Fibroblast of mammary gland (primary cell): ENCODE data around the gene TMC3.
"Not testable (repeated sequence)": the region's sequence is repeated elsewhere in the genome, so short reads cannot be mapped to it uniquely, and the experiment has no call there.

ENCODE experiments used
- DNase-seq: peaks from one replicate; pipeline ENCODE4 v3.0.0-alpha.2; 2010; ENCODE audit warnings: low read depth
- H3K4me3 ChIP-seq: 2 replicates; pipeline ENCODE4 v1.5.1; 2011; ENCODE audit warnings: low read depth, mild to moderate bottlenecking, low read length, moderate library complexity; ENCODE audit not compliant: control insufficient read depth
- TF ChIP-seq, protein P1 (sequence below): conservative IDR thresholded peaks from 2 replicates; pipeline ENCODE4 v1.5.1; 2011; ENCODE audit warnings: low read depth, low read length, inconsistent platforms; ENCODE audit not compliant: control insufficient read depth, insufficient read depth

TMC3 gene

DNA sequence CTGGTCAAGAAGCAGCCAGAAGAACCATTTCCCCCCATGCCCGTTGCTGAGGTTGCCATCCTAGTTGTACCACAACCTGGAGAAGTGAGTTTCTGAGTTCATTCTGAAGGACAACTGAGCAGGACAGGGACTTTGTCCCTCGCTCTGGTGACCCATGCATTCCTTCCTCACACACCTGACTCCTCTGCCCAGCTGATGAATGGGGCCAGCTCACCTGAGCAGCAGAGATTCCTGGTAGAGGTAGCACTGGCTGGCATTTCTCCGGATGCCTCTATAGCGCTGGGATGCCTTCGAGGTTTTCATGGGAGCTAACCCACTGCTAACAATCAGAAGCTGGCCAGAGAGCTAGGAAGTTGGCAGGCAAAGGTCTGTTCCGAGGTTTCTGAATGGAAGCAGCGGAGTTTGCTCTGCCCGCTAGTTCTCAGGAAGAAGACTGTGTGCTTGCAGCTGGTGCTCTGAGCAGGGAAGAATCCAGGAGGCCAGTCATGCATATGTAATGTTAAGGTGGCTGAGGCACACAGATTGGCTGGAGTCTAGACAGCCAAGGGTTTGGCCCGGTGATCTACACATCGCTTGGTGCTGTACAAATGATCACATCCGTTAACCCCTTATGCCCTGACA, at the start of gene TMC3:
TSS of gene TMC3 (minus strand) at position 439 of the 621 bp plus-strand sequence. CDS start at position 303, 136 bp downstream.
- H3K4me3 ChIP-seq, result no peak within 1 kb of the TSS
- no peak for DNase-seq
- TF ChIP-seq, protein P1, sequence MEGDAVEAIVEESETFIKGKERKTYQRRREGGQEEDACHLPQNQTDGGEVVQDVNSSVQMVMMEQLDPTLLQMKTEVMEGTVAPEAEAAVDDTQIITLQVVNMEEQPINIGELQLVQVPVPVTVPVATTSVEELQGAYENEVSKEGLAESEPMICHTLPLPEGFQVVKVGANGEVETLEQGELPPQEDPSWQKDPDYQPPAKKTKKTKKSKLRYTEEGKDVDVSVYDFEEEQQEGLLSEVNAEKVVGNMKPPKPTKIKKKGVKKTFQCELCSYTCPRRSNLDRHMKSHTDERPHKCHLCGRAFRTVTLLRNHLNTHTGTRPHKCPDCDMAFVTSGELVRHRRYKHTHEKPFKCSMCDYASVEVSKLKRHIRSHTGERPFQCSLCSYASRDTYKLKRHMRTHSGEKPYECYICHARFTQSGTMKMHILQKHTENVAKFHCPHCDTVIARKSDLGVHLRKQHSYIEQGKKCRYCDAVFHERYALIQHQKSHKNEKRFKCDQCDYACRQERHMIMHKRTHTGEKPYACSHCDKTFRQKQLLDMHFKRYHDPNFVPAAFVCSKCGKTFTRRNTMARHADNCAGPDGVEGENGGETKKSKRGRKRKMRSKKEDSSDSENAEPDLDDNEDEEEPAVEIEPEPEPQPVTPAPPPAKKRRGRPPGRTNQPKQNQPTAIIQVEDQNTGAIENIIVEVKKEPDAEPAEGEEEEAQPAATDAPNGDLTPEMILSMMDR, result no peak

DNA sequence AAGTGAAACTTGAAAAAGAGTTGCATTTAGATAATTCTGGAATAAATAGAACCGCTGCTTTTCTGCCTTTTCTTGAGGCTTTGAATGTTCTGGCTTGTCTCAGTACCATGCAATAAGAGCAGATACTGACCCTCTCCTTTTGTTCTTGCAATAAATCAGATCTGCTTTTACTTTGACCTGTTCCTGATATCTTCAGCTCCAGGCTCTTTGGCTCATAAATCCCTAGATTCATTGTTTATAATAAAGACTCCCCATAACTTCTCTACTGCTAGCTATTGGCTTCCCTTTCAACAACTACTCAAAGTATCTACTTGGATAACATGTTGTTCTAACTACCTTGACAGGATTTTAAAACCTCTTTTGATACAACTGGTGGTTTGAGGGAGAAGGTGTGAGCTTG, 47.4 kb upstream of the TMC3 start:
- TF ChIP-seq, protein P1, result no peak
- DNase-seq, result no peak
- H3K4me3 ChIP-seq, result no peak overlapping the region

DNA sequence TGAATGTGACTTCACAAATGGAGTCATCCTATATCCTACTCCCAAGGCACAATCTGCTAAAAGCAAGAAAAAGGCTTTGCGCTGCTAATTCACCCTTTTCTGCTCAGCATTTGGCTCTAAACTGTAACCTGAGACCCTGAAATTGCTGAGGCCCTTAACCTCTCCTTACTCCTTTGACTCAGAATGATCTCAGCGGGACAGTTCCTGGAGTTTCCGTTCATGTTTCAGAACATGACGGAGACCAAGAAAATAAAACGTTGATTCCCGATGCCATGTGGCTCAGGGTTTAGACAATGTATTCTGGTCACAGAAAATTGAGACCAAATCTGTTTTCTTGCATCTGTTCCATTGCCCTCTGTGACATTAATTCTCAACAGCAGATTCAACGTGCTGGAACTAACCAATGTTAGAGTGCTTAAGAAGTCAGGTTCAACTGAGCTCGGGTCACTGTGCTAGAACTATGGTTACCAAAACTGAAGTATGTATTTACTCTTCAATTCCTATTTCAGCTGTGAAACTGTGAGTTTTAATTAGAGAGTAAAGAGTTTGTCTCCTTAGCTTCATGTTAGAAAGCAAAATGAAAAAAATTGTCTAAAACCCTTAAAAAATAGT, 45.4 kb upstream of the TMC3 start:
- TF ChIP-seq, protein P1, result no peak
- peak; percentile 44 for DNase-seq
- no peak overlapping the region for H3K4me3 ChIP-seq

DNA sequence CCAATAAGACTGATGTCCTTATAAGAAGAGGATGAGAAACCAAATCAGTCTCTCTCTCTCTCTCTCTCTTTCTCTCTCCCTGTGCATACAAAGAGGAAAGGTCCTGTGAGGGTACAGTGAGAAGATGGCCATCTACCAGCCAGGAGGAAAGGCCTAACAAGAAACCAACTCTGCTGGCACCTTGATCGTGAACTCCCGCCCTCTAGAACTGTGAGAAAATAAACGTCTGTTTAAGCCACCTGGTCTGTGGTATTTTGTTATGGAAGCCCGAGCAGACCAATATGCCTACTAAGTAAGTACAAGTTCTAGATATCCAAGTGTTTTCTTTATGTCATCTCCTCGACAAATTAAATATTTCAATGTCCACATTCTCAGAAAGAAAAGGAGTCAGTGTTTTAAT, 44.9 kb upstream of the TMC3 start:
- TF ChIP-seq, protein P1, result no peak
- no peak overlapping the region for H3K4me3 ChIP-seq
- DNase-seq, result no peak

DNA sequence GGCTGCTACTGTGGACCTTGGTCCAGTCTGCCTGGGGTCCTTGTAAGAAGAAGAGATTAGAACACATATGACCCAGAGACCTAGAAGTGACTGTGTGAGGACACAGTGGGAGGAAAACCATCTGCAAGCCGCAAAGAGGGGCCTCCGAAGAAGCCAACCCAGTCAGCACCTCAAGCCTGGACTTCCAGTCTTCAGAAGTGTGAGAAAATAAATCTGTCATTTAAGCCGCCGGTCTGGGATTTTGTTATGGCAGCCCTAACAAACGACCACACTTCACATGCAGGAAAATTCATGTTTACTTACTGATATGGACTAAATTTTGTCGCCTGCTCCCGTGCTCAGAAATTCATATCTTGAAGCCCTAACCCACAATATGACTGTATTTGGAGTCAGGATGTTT, 44.4 kb upstream of the TMC3 start:
- H3K4me3 ChIP-seq, result no peak overlapping the region
- TF ChIP-seq, protein P1, result no peak
- no peak for DNase-seq

DNA sequence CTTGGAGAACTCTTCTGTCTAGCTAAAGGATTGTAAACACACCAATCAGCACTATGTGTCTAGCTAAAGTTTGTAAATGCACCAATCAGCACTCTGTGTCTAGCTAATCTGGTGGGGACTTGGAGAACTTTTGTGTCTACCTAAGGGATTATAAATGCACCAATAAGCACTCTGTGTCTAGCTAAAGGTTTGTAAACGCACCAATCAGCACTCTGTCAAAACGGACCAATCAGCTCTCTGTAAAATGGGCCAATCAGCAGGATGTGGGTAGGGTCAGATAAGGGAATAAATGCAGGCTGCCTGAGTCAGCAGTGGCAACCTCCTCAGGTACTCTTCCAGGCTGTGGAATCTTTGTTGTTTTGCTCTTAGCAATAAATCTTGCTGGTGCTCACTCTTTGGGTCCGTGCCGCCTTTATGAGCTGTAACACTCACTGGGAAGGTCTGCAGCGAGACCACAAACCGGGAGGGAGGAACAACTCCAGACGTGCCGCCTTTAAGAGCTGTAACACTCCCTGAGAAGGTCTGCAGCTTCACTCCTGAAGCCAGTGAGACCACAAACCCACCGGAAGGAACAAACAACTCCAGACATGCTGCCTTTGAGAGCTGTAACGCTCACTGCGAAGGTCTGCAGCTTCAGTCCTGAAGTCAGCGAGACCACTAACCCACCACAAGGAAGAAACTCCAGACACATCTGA, 40.4 kb upstream of the TMC3 start:
- DNase-seq, H3K4me3 ChIP-seq: not testable (repeated sequence)

DNA sequence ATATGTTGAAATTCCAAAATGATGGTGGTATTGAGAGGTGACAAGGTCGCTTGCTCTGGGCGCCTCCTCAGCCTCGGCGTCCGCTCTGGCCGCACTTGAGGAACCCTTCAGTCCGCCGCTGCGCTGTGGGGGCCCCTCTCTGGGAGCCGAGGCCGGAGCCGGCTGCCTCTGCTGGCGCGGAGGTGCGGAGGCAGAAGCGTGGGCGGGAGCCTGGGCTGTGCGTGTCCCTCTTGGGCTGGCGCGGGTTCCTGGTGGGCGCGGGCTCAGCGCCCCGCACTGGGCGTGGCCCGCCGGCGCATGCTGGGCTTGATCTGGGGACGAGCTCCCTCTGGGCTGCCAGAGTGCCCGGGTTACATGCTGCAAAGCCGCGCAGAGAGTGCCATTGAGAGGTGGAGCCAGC, 39.8 kb upstream of the TMC3 start:
- H3K4me3 ChIP-seq, result no peak overlapping the region
- no peak for DNase-seq
- TF ChIP-seq, protein P1, result no peak
